HCT116 (cell line): Measurements from ENCODE around the gene KCNV2. TPM values are rescaled to one million over a fixed set of nuclear protein-coding genes. Genes with fewer than 3 reads are reported as not detected.

Experiments used
- ATAC-seq: fragments of 200-7000 bp; cut with Tn5 transposase; 2 replicates; pipeline ENCODE4 v1.9.1; 2020; ENCODE audit warnings: mild to moderate bottlenecking, moderate library complexity
- BruUV-seq: library from RNA; stranded (reverse); fragments of 400-500 nt; replicated peaks from 2 replicates; lab custom pipeline; 2021; lab: Mats Ljungman, UMichigan
- CTCF ChIA-PET: fragments of 300-600 bp; sonication (Branson Sonifier 250); formaldehyde crosslinking; loops from one replicate; lab custom pipeline; 2021; ENCODE audit warnings: antibody characterized with exemption; lab: Charles Lee
- POLR2A ChIA-PET: fragments of 300-600, 350-600 bp; sonication (Branson Sonifier 250); formaldehyde crosslinking; loops from one replicate; lab custom pipeline; 2021; ENCODE audit warnings: antibody characterized with exemption; lab: Charles Lee
- RAD21 ChIA-PET, 2 experiments: fragments of 300-600 bp; sonication (Branson Sonifier 250); formaldehyde crosslinking; loops; one replicate each; lab custom pipeline; 2023; ENCODE audit warnings: low total read pairs in 2 of 2; ENCODE audit not compliant: uncharacterized antibody in 2 of 2, unreplicated experiment in 2 of 2, low non-redundant PET in 1 of 2; lab: Charles Lee
- DNase-seq: peaks from one replicate; pipeline ENCODE4 v3.0.0-alpha.2; 2010; ENCODE audit warnings: low read depth, low spot score
- H2AFZ ChIP-seq: fragments of 200-600 bp; shearing (Covaris generic), sonication (generic); 2 replicates; pipeline ENCODE4 v1.6.1; 2017; ENCODE audit warnings: low read depth, mixed run types, mixed read lengths, antibody characterized with exemption, low read length; ENCODE audit not compliant: poor library complexity, severe bottlenecking
- H3K27ac ChIP-seq: 2 replicates; pipeline ENCODE4 v1.5.1; 2012; ENCODE audit warnings: low read depth, low read length
- H3K27me3 ChIP-seq: fragments of 200-600 bp; sonication (generic); 2 replicates; pipeline ENCODE4 v1.6.1; 2016; ENCODE audit warnings: mixed run types, low read length, mixed read lengths; ENCODE audit not compliant: insufficient read depth
- H3K36me3 ChIP-seq, 2 experiments: fragments of 200-500 bp in 1 of 2; fragments of 200-600 bp in 1 of 2; sonication (Bioruptor generic) in 1 of 2; sonication (generic) in 1 of 2; 2 replicates each; pipeline versions ENCODE4 v1.5.1 to v1.6.1; 2014 to 2016; ENCODE audit warnings: low read length in 2 of 2, inconsistent platforms in 1 of 2, mixed read lengths in 1 of 2, mixed run types in 1 of 2; ENCODE audit not compliant: insufficient read depth in 2 of 2, control insufficient read depth in 1 of 2
- H3K4me1 ChIP-seq, 2 experiments: fragments of 200-600 bp in 1 of 2; sonication (generic) in 1 of 2; 2 replicates each; pipeline versions ENCODE4 v1.5.1 to v1.6.1; 2012 to 2017; ENCODE audit warnings: low read length in 2 of 2, inconsistent platforms in 1 of 2, mild to moderate bottlenecking in 1 of 2, mixed read lengths in 1 of 2, mixed run types in 1 of 2, moderate library complexity in 1 of 2; ENCODE audit not compliant: insufficient read depth in 2 of 2, control insufficient read depth in 1 of 2
- H3K4me2 ChIP-seq: fragments of 200-600 bp; sonication (generic); 2 replicates; pipeline ENCODE4 v1.6.1; 2017; ENCODE audit warnings: mixed run types, low read length, mixed read lengths
- H3K4me3 ChIP-seq, 2 experiments: fragments of 200-600 bp in 1 of 2; sonication (generic) in 1 of 2; replicated peaks in 1 of 2; 2 replicates each; pipeline ENCODE4 v1.5.1; 2011 to 2016; ENCODE audit warnings: low read length in 2 of 2, control low read depth in 1 of 2, low read depth in 1 of 2, mild to moderate bottlenecking in 1 of 2, mixed read lengths in 1 of 2, mixed run types in 1 of 2
- H3K79me2 ChIP-seq: fragments of 200-600 bp; sonication (generic); 2 replicates; pipeline ENCODE4 v1.6.1; 2017; ENCODE audit warnings: mild to moderate bottlenecking, mixed run types, low read length, moderate library complexity, mixed read lengths; ENCODE audit not compliant: insufficient read depth
- H3K9ac ChIP-seq: fragments of 200-600 bp; sonication (generic); 2 replicates; pipeline ENCODE4 v1.6.1; 2016; ENCODE audit warnings: low read length, mixed read lengths
- H3K9me2 ChIP-seq: fragments of 200-600 bp; sonication (generic), shearing (Covaris generic); 2 replicates; pipeline ENCODE4 v1.6.1; 2017; ENCODE audit warnings: mixed run types, mild to moderate bottlenecking, moderate library complexity; ENCODE audit not compliant: insufficient read depth
- H3K9me3 ChIP-seq, 2 experiments: fragments of 200-500 bp in 1 of 2; fragments of 200-600 bp in 1 of 2; sonication (Bioruptor generic) in 1 of 2; sonication (generic) in 1 of 2; 2 replicates each; pipeline ENCODE4 v1.6.1; 2014 to 2017; ENCODE audit warnings: low read length in 2 of 2, mixed read lengths in 2 of 2, inconsistent platforms in 1 of 2, low read depth in 1 of 2, mild to moderate bottlenecking in 1 of 2, mixed run types in 1 of 2, moderate library complexity in 1 of 2; ENCODE audit not compliant: control insufficient read depth in 1 of 2, insufficient read depth in 1 of 2
- H4K20me1 ChIP-seq: fragments of 200-600 bp; sonication (generic), shearing (Covaris generic); 2 replicates; pipeline ENCODE4 v1.6.1; 2017; ENCODE audit warnings: mixed run types, mild to moderate bottlenecking, moderate library complexity; ENCODE audit not compliant: insufficient read depth
- CBX3 ChIP-seq: IDR thresholded peaks from 2 replicates; pipeline ENCODE4 v1.6.1; 2012; ENCODE audit warnings: low read depth
- CEBPB ChIP-seq: IDR thresholded peaks from 2 replicates; pipeline ENCODE4 v1.6.1; 2012; ENCODE audit warnings: low read depth
- EGR1 ChIP-seq: IDR thresholded peaks from 2 replicates; pipeline ENCODE4 v1.6.1; 2012; ENCODE audit warnings: low read depth
- ELF1 ChIP-seq: IDR thresholded peaks from 2 replicates; pipeline ENCODE4 v1.6.1; 2012; ENCODE audit warnings: low read depth, borderline replicate concordance
- EZH2 ChIP-seq: fragments of 200-600 bp; sonication (generic); IDR thresholded peaks from 2 replicates; pipeline ENCODE4 v1.6.1; 2017; ENCODE audit warnings: antibody characterized with exemption, mixed run types
- EZH2phosphoT487 ChIP-seq: fragments of 200-600 bp; IDR thresholded peaks from 2 replicates; pipeline ENCODE4 v1.6.1; 2018; ENCODE audit warnings: antibody characterized with exemption, borderline replicate concordance
- JUND ChIP-seq: IDR thresholded peaks from 2 replicates; pipeline ENCODE4 v1.6.1; 2012
- MAX ChIP-seq: IDR thresholded peaks from 2 replicates; pipeline ENCODE4 v1.6.1; 2012
- POLR2AphosphoS5 ChIP-seq: IDR thresholded peaks from 2 replicates; pipeline ENCODE4 v1.6.1; 2011; ENCODE audit warnings: mild to moderate bottlenecking, low read depth, low read length, moderate library complexity
- RAD21 ChIP-seq: IDR thresholded peaks from 2 replicates; pipeline ENCODE4 v1.6.1; 2012; ENCODE audit warnings: low read depth, mild to moderate bottlenecking
- REST ChIP-seq: IDR thresholded peaks from 2 replicates; pipeline ENCODE4 v1.6.1; 2012; ENCODE audit warnings: low read depth
- YY1 ChIP-seq: IDR thresholded peaks from 2 replicates; pipeline ENCODE4 v1.6.1; 2011; ENCODE audit warnings: low read length, low read depth, moderate library complexity, mild to moderate bottlenecking; ENCODE audit not compliant: insufficient replicate concordance; ENCODE audit errors: extremely low read depth
- ZBTB33 ChIP-seq: IDR thresholded peaks from 2 replicates; pipeline ENCODE4 v1.6.1; 2011; ENCODE audit warnings: mild to moderate bottlenecking, low read length, moderate library complexity; ENCODE audit not compliant: insufficient replicate concordance; ENCODE audit errors: extremely low read depth
- ZFX ChIP-seq: fragments of 450-650 bp; IDR thresholded peaks from 2 replicates; pipeline ENCODE4 v1.6.1; 2017
- ZNF274 ChIP-seq: fragments of 200-500 bp; sonication (Bioruptor generic); IDR thresholded peaks from 2 replicates; pipeline ENCODE4 v1.6.1; 2014; ENCODE audit warnings: mild to moderate bottlenecking, low read depth, low read length, inconsistent platforms
- intact Hi-C: fragments of 100-400 bp; cut with micrococcal nuclease; formaldehyde crosslinking; loops from 2 replicates; pipeline ENCODE4 v1.10.0; 2022
- total RNA-seq: library from RNA; stranded (reverse); gene quantifications from one replicate; pipeline ENCODE4 v1.2.1, GENCODE V29; 2021; ENCODE audit not compliant: unreplicated experiment

Gene KCNV2
- total RNA-seq, 1 experiment from 2014 or later, result not detected

GRCh38 chr9:2741441-2742158 is 24.3 kb downstream of the KCNV2 start:
- H3K4me3 ChIP-seq, result no peak overlapping the region
- no peak overlapping the region for H3K9ac ChIP-seq
- H3K9me2 ChIP-seq, result no peaks in the 10 kb centered on the region
- H3K79me2 ChIP-seq, result no peaks in the 10 kb centered on the region
- peaks cover 0 to 2% of the 10 kb centered on the region in 2 experiments; a peak in 1 of 4 replicates for H3K36me3 ChIP-seq
- intact Hi-C loops, result no loop called here
- ATAC-seq, result no peak
- ChIA-PET RAD21 (no interaction called here), CTCF (no interaction called here), POLR2A (no interaction called here)
- H2AFZ ChIP-seq, result no peak overlapping the region
- H3K4me1 ChIP-seq, result no peaks in the 10 kb centered on the region
- H3K9me3 ChIP-seq, result no peaks in the 10 kb centered on the region
- no peak overlapping the region for H3K4me2 ChIP-seq
- H4K20me1 ChIP-seq, result no peaks in the 10 kb centered on the region
- no peak for DNase-seq
- no peak overlapping the region for H3K27ac ChIP-seq
- no peaks in the 10 kb centered on the region for H3K27me3 ChIP-seq
- BruUV-seq, result no TSS peak
- TF ChIP-seq ZNF274 (no peak), POLR2AphosphoS5 (no peak), EZH2 (no peak), YY1 (no peak), EGR1 (no peak), REST (no peak), CEBPB (no peak), ELF1 (no peak), JUND (no peak), MAX (no peak), ZFX (no peak), ZBTB33 (no peak), RAD21 (no peak), CBX3 (no peak), EZH2phosphoT487 (no peak)
